Endothelial cell of umbilical vein (primary cell): ENCODE results near the gene SOX21.

ENCODE experiments used
- CTCF ChIP-seq, 2 donors: IDR thresholded peaks; 1 replicate in 1 of 2; 2 replicates in 1 of 2; pipeline ENCODE4 v1.5.1; 2011; ENCODE audit warnings: low read length in 2 of 2, mild to moderate bottlenecking in 2 of 2, moderate library complexity in 2 of 2, control low read depth in 1 of 2, inconsistent platforms in 1 of 2, low read depth in 1 of 2; ENCODE audit not compliant: insufficient read depth in 1 of 2; ENCODE audit errors: extremely low read depth in 1 of 2
- EZH2 ChIP-seq: IDR thresholded peaks from 2 replicates; pipeline ENCODE4 v1.6.1; 2012; ENCODE audit warnings: borderline replicate concordance, low read depth, mild to moderate bottlenecking, moderate library complexity, low read length, inconsistent platforms; ENCODE audit not compliant: severe bottlenecking

GRCh38 chr13:94706843-94707399, 5.4 kb downstream of the SOX21 start:
- TF ChIP-seq CTCF (IDR thresholded peaks at IDR 0.05; ENCODE audit: extremely low read depth in 1 of 2, insufficient read depth in 1 of 2, low read depth in 1 of 2, low read length in 2 of 2) (no peak), EZH2 (no peak)
